PC-3 (cell line): ENCODE measurements around the gene HCLS1. TPM values are rescaled to one million over a fixed set of nuclear protein-coding genes. Genes with fewer than 3 reads are reported as not detected.

Experiments used
- ATAC-seq: fragments of 200-7000 bp; cut with Tn5 transposase; 2 replicates; pipeline ENCODE4 v1.9.1; 2020; ENCODE audit warnings: mild to moderate bottlenecking, moderate library complexity
- BruUV-seq: library from RNA; stranded (reverse); fragments of 400-500 nt; replicated peaks from 2 replicates; lab custom pipeline; 2021; lab: Mats Ljungman, UMichigan
- CTCF ChIA-PET: fragments of 300-600 bp; sonication (Branson Sonifier 250); formaldehyde crosslinking; loops from one replicate; lab custom pipeline; 2022; ENCODE audit warnings: antibody characterized with exemption; lab: Charles Lee
- POLR2A ChIA-PET: fragments of 300-600 bp; sonication (Branson Sonifier 250); formaldehyde crosslinking; loops from one replicate; lab custom pipeline; 2022; ENCODE audit warnings: antibody characterized with exemption; ENCODE audit not compliant: unreplicated experiment; lab: Charles Lee
- DNase-seq: peaks from one replicate; pipeline ENCODE4 v3.0.0-alpha.2; 2015
- H2AFZ ChIP-seq: fragments of 300-600 bp; sonication (generic); 2 replicates; pipeline ENCODE4 v1.6.0; 2016; ENCODE audit warnings: antibody characterized with exemption, low read length
- H3F3A ChIP-seq: fragments of 300-600 bp; sonication (generic); one replicate; pipeline ENCODE4 v1.6.0; 2017; ENCODE audit warnings: antibody characterized with exemption, low read length, control low read depth, mild to moderate bottlenecking; ENCODE audit not compliant: unreplicated experiment
- H3K27ac ChIP-seq: fragments of 300-600 bp; sonication (generic); 2 replicates; pipeline ENCODE4 v1.5.1; 2016; ENCODE audit warnings: mild to moderate bottlenecking, low read length
- H3K27me3 ChIP-seq: fragments of 300-600 bp; sonication (generic); 2 replicates; pipeline ENCODE4 v1.6.1; 2016; ENCODE audit warnings: low read length, mixed read lengths
- H3K36me3 ChIP-seq: fragments of 300-600 bp; sonication (generic); 2 replicates; pipeline ENCODE4 v1.6.1; 2016; ENCODE audit warnings: low read depth, mixed run types, low read length, mixed read lengths
- H3K4me1 ChIP-seq: fragments of 300-600 bp; sonication (generic); 2 replicates; pipeline ENCODE4 v1.5.1; 2016; ENCODE audit warnings: low read length; ENCODE audit not compliant: insufficient read depth
- H3K4me2 ChIP-seq: fragments of 300-600 bp; sonication (generic); 2 replicates; pipeline ENCODE4 v1.6.0; 2016; ENCODE audit warnings: low read length
- H3K4me3 ChIP-seq: fragments of 300-600 bp; sonication (generic); 2 replicates; pipeline ENCODE4 v1.5.1; 2016; ENCODE audit warnings: mild to moderate bottlenecking, low read length, mixed read lengths
- H3K79me2 ChIP-seq: fragments of 300-600 bp; sonication (generic); 2 replicates; pipeline ENCODE4 v1.6.1; 2017; ENCODE audit warnings: low read length, mixed read lengths
- H3K9ac ChIP-seq: fragments of 300-600 bp; sonication (generic); 2 replicates; pipeline ENCODE4 v1.6.0; 2016; ENCODE audit warnings: mild to moderate bottlenecking, low read length
- H3K9me2 ChIP-seq: fragments of 300-600 bp; sonication (generic); replicated peaks from 2 replicates; pipeline ENCODE4 v1.6.1; 2016; ENCODE audit warnings: mixed run types, low read length, mixed read lengths
- H3K9me3 ChIP-seq: fragments of 300-600 bp; sonication (generic); 2 replicates; pipeline ENCODE4 v1.6.1; 2016; ENCODE audit warnings: low read length, mixed read lengths
- H4K20me1 ChIP-seq: fragments of 300-600 bp; sonication (generic); 2 replicates; pipeline ENCODE4 v1.6.1; 2016; ENCODE audit warnings: low read length, mixed read lengths
- EZH2 ChIP-seq: fragments of 300-600 bp; sonication (generic); IDR thresholded peaks from one replicate; pipeline ENCODE4 v1.6.1; 2017; ENCODE audit warnings: antibody characterized with exemption, mild to moderate bottlenecking, low read length; ENCODE audit not compliant: unreplicated experiment
- EZH2phosphoT487 ChIP-seq: fragments of 300-600 bp; sonication (generic); IDR thresholded peaks from 2 replicates; pipeline ENCODE4 v1.6.1; 2018; ENCODE audit warnings: mild to moderate bottlenecking, antibody characterized with exemption, low read length, borderline replicate concordance
- intact Hi-C: fragments of 100-400 bp; cut with micrococcal nuclease; formaldehyde crosslinking; loops from 2 replicates; pipeline ENCODE4 v1.9.0; 2023
- total RNA-seq: library from RNA; depleted of rRNA; stranded (reverse); fragments of >200 nt; gene quantifications from 2 replicates; pipeline ENCODE4 v1.2.3, GENCODE V29; 2014
- TF ChIP-seq, protein P1 (sequence below): fragments of 300-600 bp; sonication (generic); conservative IDR thresholded peaks from 2 replicates; pipeline ENCODE4 v1.5.1; 2017; ENCODE audit warnings: antibody characterized with exemption, low read depth, mild to moderate bottlenecking, low read length

HCLS1 gene
- total RNA-seq, 1 experiment from 2014 or later, result 5.8 TPM

DNA sequence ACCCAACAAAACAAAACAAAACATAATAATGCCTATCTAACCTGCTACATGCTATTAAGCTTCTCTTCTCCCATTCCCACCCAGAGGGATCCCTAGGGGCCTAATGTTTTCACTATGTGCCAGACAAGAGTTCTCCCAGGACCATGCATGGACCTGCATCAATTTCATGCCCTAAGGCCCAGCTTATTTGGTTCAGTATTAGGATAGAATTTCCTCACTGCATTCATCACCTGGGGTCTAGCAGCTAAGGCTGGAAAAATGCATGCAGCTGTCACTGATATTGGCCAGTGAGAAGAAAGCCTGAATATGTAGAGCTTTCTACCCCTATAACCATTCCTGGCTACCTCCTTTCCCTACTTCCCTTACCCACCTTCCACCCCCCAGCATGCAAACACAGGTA, 2.0 kb upstream of the HCLS1 start:
- H3K79me2 ChIP-seq, result no peaks in the 10 kb centered on the region
- no peaks in the 10 kb centered on the region for H3F3A ChIP-seq
- H3K9me2 ChIP-seq, result no peaks in the 10 kb centered on the region
- H3K36me3 ChIP-seq, result peaks cover 44% of the 10 kb centered on the region
- H3K4me1 ChIP-seq, result no peaks in the 10 kb centered on the region
- ChIA-PET CTCF (no interaction called here), POLR2A (no interaction called here)
- H3K4me2 ChIP-seq, result no peak overlapping the region
- no peaks in the 10 kb centered on the region for H3K27me3 ChIP-seq
- ATAC-seq (no peak), DNase-seq (no peak)
- H3K9ac ChIP-seq, result no peak overlapping the region
- TF ChIP-seq EZH2phosphoT487 (no peak), EZH2 (no peak)
- TF ChIP-seq, protein P1, sequence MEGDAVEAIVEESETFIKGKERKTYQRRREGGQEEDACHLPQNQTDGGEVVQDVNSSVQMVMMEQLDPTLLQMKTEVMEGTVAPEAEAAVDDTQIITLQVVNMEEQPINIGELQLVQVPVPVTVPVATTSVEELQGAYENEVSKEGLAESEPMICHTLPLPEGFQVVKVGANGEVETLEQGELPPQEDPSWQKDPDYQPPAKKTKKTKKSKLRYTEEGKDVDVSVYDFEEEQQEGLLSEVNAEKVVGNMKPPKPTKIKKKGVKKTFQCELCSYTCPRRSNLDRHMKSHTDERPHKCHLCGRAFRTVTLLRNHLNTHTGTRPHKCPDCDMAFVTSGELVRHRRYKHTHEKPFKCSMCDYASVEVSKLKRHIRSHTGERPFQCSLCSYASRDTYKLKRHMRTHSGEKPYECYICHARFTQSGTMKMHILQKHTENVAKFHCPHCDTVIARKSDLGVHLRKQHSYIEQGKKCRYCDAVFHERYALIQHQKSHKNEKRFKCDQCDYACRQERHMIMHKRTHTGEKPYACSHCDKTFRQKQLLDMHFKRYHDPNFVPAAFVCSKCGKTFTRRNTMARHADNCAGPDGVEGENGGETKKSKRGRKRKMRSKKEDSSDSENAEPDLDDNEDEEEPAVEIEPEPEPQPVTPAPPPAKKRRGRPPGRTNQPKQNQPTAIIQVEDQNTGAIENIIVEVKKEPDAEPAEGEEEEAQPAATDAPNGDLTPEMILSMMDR, result no peak
- H2AFZ ChIP-seq, result no peak overlapping the region
- intact Hi-C loops, result no loop called here
- H3K9me3 ChIP-seq, result no peaks in the 10 kb centered on the region
- no peaks in the 10 kb centered on the region for H4K20me1 ChIP-seq
- BruUV-seq, result no TSS peak
- no peak overlapping the region for H3K4me3 ChIP-seq
- no peak overlapping the region for H3K27ac ChIP-seq

DNA sequence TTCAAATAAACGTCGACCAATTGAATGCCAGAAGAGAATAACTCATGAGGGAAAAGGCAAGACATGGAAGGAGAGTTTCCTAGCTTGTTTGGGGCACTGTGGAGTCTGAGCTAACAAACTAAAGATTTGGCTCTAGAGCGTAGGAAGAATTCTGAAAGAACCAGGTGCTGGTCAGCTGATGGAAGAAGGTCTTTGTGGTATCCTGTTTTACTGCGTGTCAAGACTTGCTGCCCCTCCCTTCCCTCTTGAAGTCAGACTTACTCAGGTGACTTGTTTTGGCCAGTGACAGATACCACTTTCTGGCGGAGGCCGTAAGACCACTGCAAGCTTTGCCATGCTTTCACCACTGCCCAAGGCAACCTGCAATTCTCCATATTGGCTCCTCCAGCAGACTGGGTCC, 673 bp upstream of the HCLS1 start:
- no peak overlapping the region for H3K9ac ChIP-seq
- H3K27me3 ChIP-seq, result no peaks in the 10 kb centered on the region
- ChIA-PET POLR2A (no interaction called here), CTCF (no interaction called here)
- H3K4me1 ChIP-seq, result no peaks in the 10 kb centered on the region
- no TSS peak for BruUV-seq
- DNase-seq, result no peak
- intact Hi-C loops, result no loop called here
- ATAC-seq, result no peak
- H4K20me1 ChIP-seq, result no peaks in the 10 kb centered on the region
- no peaks in the 10 kb centered on the region for H3F3A ChIP-seq
- no peak overlapping the region for H2AFZ ChIP-seq
- no peak overlapping the region for H3K4me2 ChIP-seq
- H3K9me2 ChIP-seq, result no peaks in the 10 kb centered on the region
- H3K27ac ChIP-seq, result no peak overlapping the region
- no peaks in the 10 kb centered on the region for H3K79me2 ChIP-seq
- H3K4me3 ChIP-seq, result no peak overlapping the region
- TF ChIP-seq EZH2 (no peak), EZH2phosphoT487 (no peak)
- TF ChIP-seq, protein P1, result no peak
- H3K36me3 ChIP-seq, result peaks cover 30% of the 10 kb centered on the region
- H3K9me3 ChIP-seq, result no peaks in the 10 kb centered on the region

DNA sequence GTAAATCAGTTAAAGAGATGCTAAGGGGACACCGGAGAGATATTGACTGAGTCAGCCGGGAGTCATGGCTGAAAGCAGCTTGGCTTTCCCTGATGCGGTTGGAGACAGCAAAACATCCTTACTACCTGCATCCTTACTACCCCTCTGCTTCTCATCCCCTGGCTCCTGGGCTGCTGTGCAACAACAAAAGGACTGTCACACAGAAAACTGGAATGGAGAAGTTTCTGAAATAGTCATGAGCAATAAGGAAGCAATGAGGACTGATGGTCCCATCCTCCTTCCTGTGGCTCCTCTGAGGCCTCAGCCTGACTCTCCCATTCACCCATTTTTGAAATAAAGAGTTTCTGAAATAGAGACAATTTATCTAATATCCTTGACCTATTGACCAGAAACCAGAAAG, 1.1 kb downstream of the HCLS1 start:
- no peak for DNase-seq
- TF ChIP-seq EZH2 (no peak), EZH2phosphoT487 (no peak)
- TF ChIP-seq, protein P1, result no peak
- Histone ChIP-seq H2AFZ (no peak overlapping the region), H3K27me3 (no peaks in the 10 kb centered on the region), H3K9me2 (no peaks in the 10 kb centered on the region), H3K4me3 (no peak overlapping the region), H3K36me3 (peaks cover 12% of the 10 kb centered on the region), H4K20me1 (no peaks in the 10 kb centered on the region), H3K9ac (no peak overlapping the region), H3K4me1 (no peaks in the 10 kb centered on the region), H3F3A (no peaks in the 10 kb centered on the region), H3K4me2 (no peak overlapping the region), H3K27ac (no peak overlapping the region), H3K9me3 (no peaks in the 10 kb centered on the region), H3K79me2 (no peaks in the 10 kb centered on the region)
- BruUV-seq, result no TSS peak
- POLR2A ChIA-PET, result no interaction called here
- intact Hi-C loops, result no loop called here
- no peak for ATAC-seq
- CTCF ChIA-PET, result no interaction called here
